GM12874 (cell line): ENCODE measurements around the gene HES1.

ENCODE experiments used
- CTCF ChIP-seq: IDR thresholded peaks from 2 replicates; pipeline ENCODE4 v1.5.1; 2011; ENCODE audit warnings: low read depth, mild to moderate bottlenecking, control low read depth, low read length, moderate library complexity; ENCODE audit not compliant: insufficient read depth

HES1 gene

DNA sequence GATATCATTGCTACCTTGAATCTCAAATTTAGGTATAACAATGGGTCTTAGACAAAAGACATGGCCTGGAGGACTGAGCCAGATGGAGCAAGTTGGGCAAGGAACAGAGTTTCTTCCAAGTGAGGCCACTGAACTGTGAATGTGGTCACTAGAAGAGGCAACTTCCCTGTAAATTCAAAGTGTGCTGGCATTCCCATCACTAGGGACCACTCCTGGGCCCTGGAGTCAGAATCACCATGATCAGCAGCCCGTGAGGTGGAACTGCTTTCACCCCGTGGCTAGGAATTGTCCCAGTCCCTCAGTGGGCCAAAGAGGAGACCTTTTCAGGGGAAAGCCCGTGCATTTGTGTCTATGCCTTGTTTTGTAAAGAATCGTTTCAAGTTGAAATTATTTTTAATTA lies 47.3 kb downstream of the HES1 start:
- TF ChIP-seq CTCF = no peak

DNA sequence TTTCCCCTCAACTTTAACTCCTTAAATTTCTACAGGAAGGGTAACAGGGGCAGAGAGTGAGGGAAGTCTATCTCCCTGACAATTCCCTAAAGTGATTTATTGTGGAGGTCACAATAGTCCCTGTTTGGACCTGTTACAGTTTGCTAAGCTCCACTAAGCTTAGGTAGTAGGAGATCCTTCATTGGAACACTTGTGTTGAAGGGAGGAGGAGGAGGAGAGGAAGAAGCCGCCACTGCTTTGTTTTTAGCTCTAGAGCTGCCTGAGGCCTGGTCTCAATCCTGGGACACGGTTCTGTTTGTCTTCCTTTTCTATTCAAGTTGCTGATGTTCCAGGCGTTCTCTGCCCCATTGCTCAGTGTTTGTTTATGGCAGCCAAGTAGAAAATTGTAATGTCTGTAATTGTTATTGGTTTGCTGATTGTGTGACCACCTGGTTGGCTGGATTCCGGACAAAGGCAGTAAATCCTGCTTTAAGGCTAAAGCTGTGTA lies 48.4 kb downstream of the HES1 start:
- TF ChIP-seq CTCF = no peak

DNA sequence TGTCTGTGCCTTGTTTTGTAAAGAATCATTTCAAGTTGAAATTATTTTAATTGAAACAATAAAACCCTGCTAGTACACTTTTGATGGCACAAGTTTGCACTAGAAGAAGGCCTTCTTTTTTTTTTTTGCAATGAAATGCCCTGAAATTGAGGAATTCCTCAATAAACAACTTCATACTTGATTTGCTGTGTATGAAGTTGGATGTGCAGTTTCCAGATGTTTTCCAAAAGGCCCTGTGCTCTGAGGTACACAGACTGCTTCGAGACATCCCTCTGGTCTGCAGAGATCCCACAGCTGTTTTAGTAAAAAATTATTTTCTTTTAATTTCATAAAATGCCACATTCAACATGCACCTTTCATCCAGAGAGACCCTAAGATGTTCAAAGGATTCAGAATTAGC lies 48.9 kb downstream of the HES1 start:
- no peak for TF ChIP-seq CTCF

- no peak for TF ChIP-seq CTCF
Measured at GRCh38 chr3:194185221-194185620, 49.3 kb downstream of the HES1 start.

DNA sequence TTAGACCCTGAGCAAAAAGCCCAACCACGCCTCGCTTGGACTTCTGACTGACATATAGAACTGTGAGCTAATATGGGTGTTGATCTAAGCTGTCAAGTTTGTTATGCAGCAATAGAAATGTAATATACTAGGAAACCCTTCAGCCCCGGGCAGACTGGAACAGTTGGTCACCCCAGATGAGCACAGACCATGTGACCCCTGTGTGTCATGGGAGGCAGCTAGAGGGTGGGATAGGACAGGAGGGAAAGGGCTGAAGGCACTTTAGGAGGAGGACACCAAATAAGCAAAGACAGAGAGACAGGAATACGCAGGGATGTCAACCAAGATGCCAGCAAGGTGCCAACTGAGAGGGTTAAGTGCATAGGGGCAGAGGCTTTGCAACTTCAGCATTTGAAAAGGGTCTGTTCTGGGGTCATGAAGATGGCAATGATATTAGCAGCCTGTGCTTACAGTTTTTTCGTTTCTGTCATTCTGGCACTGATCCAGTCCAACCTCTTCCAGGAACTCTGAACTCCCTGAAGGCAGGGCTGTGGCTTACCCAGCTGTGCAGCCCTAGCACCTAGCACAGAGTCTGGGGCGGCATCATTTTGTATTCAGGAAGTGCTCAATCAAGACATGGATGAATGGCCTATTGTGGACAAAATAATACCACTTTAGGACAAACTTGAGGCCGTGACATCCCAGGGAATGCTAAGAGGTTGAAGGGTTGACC lies 51.4 kb downstream of the HES1 start:
- no peak for TF ChIP-seq CTCF
